H9 (cell line): ENCODE measurements around the gene RUNX1. TPM values are rescaled to one million over a fixed set of nuclear protein-coding genes. Genes with fewer than 3 reads are reported as not detected.

Experiments used
- DNase-seq: peaks from one replicate; pipeline ENCODE4 v3.0.0-alpha.2; 2017
- H2AFZ ChIP-seq: one replicate; pipeline ENCODE4 v1.6.1; 2013; ENCODE audit warnings: mild to moderate bottlenecking, low read length, control low read depth, moderate library complexity
- H2AK5ac ChIP-seq: 2 replicates; pipeline ENCODE4 v1.6.1; 2013; ENCODE audit warnings: low read length, control low read depth, mixed read lengths; ENCODE audit not compliant: insufficient read length
- H2BK120ac ChIP-seq: one replicate; pipeline ENCODE4 v1.6.1; 2013; ENCODE audit warnings: low read depth, mild to moderate bottlenecking, low read length, control low read depth, inconsistent platforms; ENCODE audit not compliant: poor library complexity, severe bottlenecking
- H2BK12ac ChIP-seq: 2 replicates; pipeline ENCODE4 v1.6.1; 2013; ENCODE audit warnings: low read length, control low read depth, mixed read lengths, low read depth; ENCODE audit not compliant: insufficient read length
- H2BK15ac ChIP-seq: 2 replicates; pipeline ENCODE4 v1.6.1; 2013; ENCODE audit warnings: low read depth, low read length, control low read depth
- H2BK20ac ChIP-seq: one replicate; pipeline ENCODE4 v1.6.1; 2013; ENCODE audit warnings: low read depth, mild to moderate bottlenecking, low read length, control low read depth, inconsistent platforms; ENCODE audit not compliant: poor library complexity, severe bottlenecking
- H2BK5ac ChIP-seq: 2 replicates; pipeline ENCODE4 v1.6.1; 2013; ENCODE audit warnings: low read length, control low read depth, mixed read lengths; ENCODE audit not compliant: insufficient read length
- H3K14ac ChIP-seq: 2 replicates; pipeline ENCODE4 v1.6.1; 2013; ENCODE audit warnings: low read length, control low read depth; ENCODE audit not compliant: insufficient read depth
- H3K18ac ChIP-seq: 2 replicates; pipeline ENCODE4 v1.6.1; 2013; ENCODE audit warnings: low read depth, mild to moderate bottlenecking, mixed read lengths, low read length, control low read depth; ENCODE audit not compliant: insufficient read length
- H3K23ac ChIP-seq: 2 replicates; pipeline ENCODE4 v1.6.1; 2013; ENCODE audit warnings: low read length, control low read depth, mixed read lengths, low read depth; ENCODE audit not compliant: insufficient read length
- H3K23me2 ChIP-seq: 2 replicates; pipeline ENCODE4 v1.6.1; 2013; ENCODE audit warnings: low read depth, mild to moderate bottlenecking, mixed read lengths, low read length, control low read depth; ENCODE audit not compliant: insufficient read length, poor library complexity, severe bottlenecking
- H3K27ac ChIP-seq: 2 replicates; pipeline ENCODE4 v1.5.1; 2013; ENCODE audit warnings: low read length, control low read depth, mixed read lengths, low read depth; ENCODE audit not compliant: insufficient read length
- H3K27me3 ChIP-seq: 2 replicates; pipeline ENCODE4 v1.6.1; 2013; ENCODE audit warnings: low read length, control low read depth, inconsistent platforms; ENCODE audit not compliant: insufficient read depth
- H3K4ac ChIP-seq: 2 replicates; pipeline ENCODE4 v1.6.1; 2013; ENCODE audit warnings: low read depth, mild to moderate bottlenecking, control low read depth, inconsistent platforms, low read length, moderate library complexity
- H3K4me1 ChIP-seq: 2 replicates; pipeline ENCODE4 v1.6.1; 2013; ENCODE audit warnings: low read length, control low read depth, inconsistent platforms; ENCODE audit not compliant: insufficient read depth
- H3K4me2 ChIP-seq: 2 replicates; pipeline ENCODE4 v1.6.1; 2013; ENCODE audit warnings: low read length, control low read depth, mixed read lengths; ENCODE audit not compliant: insufficient read length, insufficient read depth
- H3K56ac ChIP-seq: 2 replicates; pipeline ENCODE4 v1.6.1; 2013; ENCODE audit warnings: low read depth, mild to moderate bottlenecking, mixed read lengths, low read length, control low read depth; ENCODE audit not compliant: insufficient read length
- H3K79me1 ChIP-seq: 2 replicates; pipeline ENCODE4 v1.6.1; 2013; ENCODE audit warnings: low read depth, mild to moderate bottlenecking, moderate library complexity, low read length, control low read depth, inconsistent platforms; ENCODE audit not compliant: insufficient read depth, poor library complexity, severe bottlenecking
- H3K79me2 ChIP-seq: 2 replicates; pipeline ENCODE4 v1.6.1; 2013; ENCODE audit warnings: low read length, control low read depth, inconsistent platforms; ENCODE audit not compliant: insufficient read depth
- H3K9ac ChIP-seq: 2 replicates; pipeline ENCODE4 v1.6.1; 2013; ENCODE audit warnings: low read length, control low read depth, mixed read lengths; ENCODE audit not compliant: insufficient read length; ENCODE audit errors: extremely low read depth
- H3K9me3 ChIP-seq: one replicate; pipeline ENCODE4 v1.6.1; 2013; ENCODE audit warnings: low read depth, low read length, inconsistent platforms; ENCODE audit not compliant: control insufficient read depth
- H3T11ph ChIP-seq: one replicate; pipeline ENCODE4 v1.6.1; 2013; ENCODE audit warnings: mild to moderate bottlenecking, low read length, control low read depth, inconsistent platforms
- H4K20me1 ChIP-seq: one replicate; pipeline ENCODE4 v1.6.1; 2013; ENCODE audit not compliant: control insufficient read depth, insufficient read length, insufficient read depth
- H4K5ac ChIP-seq: 2 replicates; pipeline ENCODE4 v1.6.1; 2013; ENCODE audit warnings: low read depth, mild to moderate bottlenecking, mixed read lengths, low read length, control low read depth; ENCODE audit not compliant: insufficient read length
- H4K8ac ChIP-seq: replicated peaks from 2 replicates; pipeline ENCODE4 v1.6.1; 2013; ENCODE audit warnings: low read length, control low read depth, mixed read lengths, low read depth; ENCODE audit not compliant: insufficient read length
- H4K91ac ChIP-seq: 2 replicates; pipeline ENCODE4 v1.6.1; 2013; ENCODE audit warnings: low read depth, mild to moderate bottlenecking, moderate library complexity, mixed read lengths, low read length, control low read depth; ENCODE audit not compliant: insufficient read length
- H3K27ac Mint-ChIP-seq, 3 experiments: 2 replicates in 2 of 3; 3 replicates in 1 of 3; pipeline ENCODE4 v1.8.0; 2020 to 2021; ENCODE audit warnings: mixed read lengths in 3 of 3, mild to moderate bottlenecking in 1 of 3, moderate library complexity in 1 of 3
- H3K27me3 Mint-ChIP-seq: 2 replicates; pipeline ENCODE4 v1.8.0; 2021; ENCODE audit warnings: low read depth, mild to moderate bottlenecking, moderate library complexity, mixed read lengths
- H3K36me3 Mint-ChIP-seq, 3 experiments: 2 replicates in 2 of 3; 3 replicates in 1 of 3; pipeline ENCODE4 v1.8.0; 2020 to 2021; ENCODE audit warnings: low read depth in 3 of 3, mixed read lengths in 3 of 3; ENCODE audit not compliant: insufficient read depth in 1 of 3
- H3K4me1 Mint-ChIP-seq, 2 experiments: 2 replicates each; pipeline ENCODE4 v1.8.0; 2020; ENCODE audit warnings: mixed read lengths in 2 of 2
- H3K4me3 Mint-ChIP-seq, 2 experiments: 2 replicates in 1 of 2; 3 replicates in 1 of 2; pipeline ENCODE4 v1.8.0; 2020 to 2021; ENCODE audit warnings: mild to moderate bottlenecking in 2 of 2, mixed read lengths in 2 of 2, moderate library complexity in 1 of 2
- H3K9me3 Mint-ChIP-seq, 2 experiments: 2 replicates in 1 of 2; 3 replicates in 1 of 2; pipeline ENCODE4 v1.8.0; 2020; ENCODE audit warnings: mild to moderate bottlenecking in 2 of 2, mixed read lengths in 2 of 2, moderate library complexity in 1 of 2
- WGBS: extraction: QIAGEN DNeasy Blood & Tissue Kit; methylation state at CpG from one replicate; pipeline ENCODE4 v1.1.7; 2013; ENCODE audit warnings: missing lambda C conversion rate, low lambda C conversion rate, mixed read lengths; ENCODE audit not compliant: insufficient read length; ENCODE audit errors: extremely low coverage; 5-methylcytosine and 5-hydroxymethylcytosine counted together
- total RNA-seq: library from RNA; stranded (reverse); gene quantifications from 2 replicates; pipeline ENCODE4 v1.2.1, GENCODE V29; 2021
- TF ChIP-seq, protein P1 (sequence below): fragments of 200-600 bp; sonication (generic); conservative IDR thresholded peaks from 3 replicates; pipeline ENCODE4 v1.8.0; 2021; ENCODE audit warnings: antibody characterized with exemption, mild to moderate bottlenecking

RUNX1 gene
- total RNA-seq, 1 experiment from 2014 or later, result 0.72 TPM

DNA sequence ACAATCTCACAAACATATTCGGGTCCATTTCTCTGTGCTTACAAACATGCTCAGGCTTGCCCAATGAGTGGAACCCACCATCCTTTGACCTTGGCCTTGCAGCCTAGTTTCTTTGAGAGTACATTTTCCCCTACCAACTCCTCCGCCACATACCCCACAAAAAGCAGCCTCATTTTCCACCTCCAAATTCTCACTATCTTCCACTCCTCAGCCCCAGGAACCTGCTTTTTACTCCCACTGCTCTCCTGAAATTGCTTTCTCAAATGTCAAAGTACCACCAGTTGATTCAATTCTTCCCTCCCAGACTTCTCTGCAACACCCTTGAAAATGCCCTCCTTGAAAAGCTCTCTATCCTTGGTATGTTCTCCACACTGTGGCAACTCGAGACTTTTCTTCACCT is 103.8 kb downstream of the RUNX1 start:
- no peaks in the 10 kb centered on the region for H3K9me3 Mint-ChIP-seq
- Histone ChIP-seq H2BK5ac (no peak overlapping the region), H3K79me1 (no peaks in the 10 kb centered on the region), H3K23ac (no peak overlapping the region), H2BK12ac (no peak overlapping the region), H3K56ac (no peak overlapping the region), H2AK5ac (no peak overlapping the region), H4K8ac (no peak overlapping the region), H3K27ac (no peak overlapping the region), H2BK20ac (no peak overlapping the region), H3K9ac (no peak overlapping the region), H4K5ac (no peak overlapping the region), H2BK120ac (no peak overlapping the region), H3T11ph (no peak overlapping the region), H3K4me2 (no peak overlapping the region), H3K9me3 (no peaks in the 10 kb centered on the region), H2BK15ac (no peak overlapping the region), H3K4me1 (no peaks in the 10 kb centered on the region), H3K23me2 (no peaks in the 10 kb centered on the region), H3K4ac (no peak overlapping the region), H3K27me3 (no peaks in the 10 kb centered on the region), H4K20me1 (no peaks in the 10 kb centered on the region), H3K18ac (no peak overlapping the region), H3K14ac (no peak overlapping the region), H2AFZ (no peak overlapping the region), H4K91ac (no peak overlapping the region), H3K79me2 (no peaks in the 10 kb centered on the region)
- peaks cover 6 to 9% of the 10 kb centered on the region in 2 experiments for H3K4me1 Mint-ChIP-seq
- no peaks in the 10 kb centered on the region for H3K36me3 Mint-ChIP-seq
- no peak overlapping the region for H3K4me3 Mint-ChIP-seq
- no CpG with 5 or more reads among the region's 3 CpGs for WGBS
- H3K27me3 Mint-ChIP-seq, result peaks cover 19% of the 10 kb centered on the region
- no peak overlapping the region for H3K27ac Mint-ChIP-seq
- TF ChIP-seq, protein P1, sequence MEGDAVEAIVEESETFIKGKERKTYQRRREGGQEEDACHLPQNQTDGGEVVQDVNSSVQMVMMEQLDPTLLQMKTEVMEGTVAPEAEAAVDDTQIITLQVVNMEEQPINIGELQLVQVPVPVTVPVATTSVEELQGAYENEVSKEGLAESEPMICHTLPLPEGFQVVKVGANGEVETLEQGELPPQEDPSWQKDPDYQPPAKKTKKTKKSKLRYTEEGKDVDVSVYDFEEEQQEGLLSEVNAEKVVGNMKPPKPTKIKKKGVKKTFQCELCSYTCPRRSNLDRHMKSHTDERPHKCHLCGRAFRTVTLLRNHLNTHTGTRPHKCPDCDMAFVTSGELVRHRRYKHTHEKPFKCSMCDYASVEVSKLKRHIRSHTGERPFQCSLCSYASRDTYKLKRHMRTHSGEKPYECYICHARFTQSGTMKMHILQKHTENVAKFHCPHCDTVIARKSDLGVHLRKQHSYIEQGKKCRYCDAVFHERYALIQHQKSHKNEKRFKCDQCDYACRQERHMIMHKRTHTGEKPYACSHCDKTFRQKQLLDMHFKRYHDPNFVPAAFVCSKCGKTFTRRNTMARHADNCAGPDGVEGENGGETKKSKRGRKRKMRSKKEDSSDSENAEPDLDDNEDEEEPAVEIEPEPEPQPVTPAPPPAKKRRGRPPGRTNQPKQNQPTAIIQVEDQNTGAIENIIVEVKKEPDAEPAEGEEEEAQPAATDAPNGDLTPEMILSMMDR, result no peak
- no peak for DNase-seq
